Measurements from ENCODE around the gene CHORDC1. TPM values are rescaled to one million over a fixed set of nuclear protein-coding genes. Genes with fewer than 3 reads are reported as not detected.

CHORDC1 gene
- total and polyA plus RNA-seq, 7 experiments from 2014 or later, result 16.6 to 77.3 (median 64.4) TPM

DNA sequence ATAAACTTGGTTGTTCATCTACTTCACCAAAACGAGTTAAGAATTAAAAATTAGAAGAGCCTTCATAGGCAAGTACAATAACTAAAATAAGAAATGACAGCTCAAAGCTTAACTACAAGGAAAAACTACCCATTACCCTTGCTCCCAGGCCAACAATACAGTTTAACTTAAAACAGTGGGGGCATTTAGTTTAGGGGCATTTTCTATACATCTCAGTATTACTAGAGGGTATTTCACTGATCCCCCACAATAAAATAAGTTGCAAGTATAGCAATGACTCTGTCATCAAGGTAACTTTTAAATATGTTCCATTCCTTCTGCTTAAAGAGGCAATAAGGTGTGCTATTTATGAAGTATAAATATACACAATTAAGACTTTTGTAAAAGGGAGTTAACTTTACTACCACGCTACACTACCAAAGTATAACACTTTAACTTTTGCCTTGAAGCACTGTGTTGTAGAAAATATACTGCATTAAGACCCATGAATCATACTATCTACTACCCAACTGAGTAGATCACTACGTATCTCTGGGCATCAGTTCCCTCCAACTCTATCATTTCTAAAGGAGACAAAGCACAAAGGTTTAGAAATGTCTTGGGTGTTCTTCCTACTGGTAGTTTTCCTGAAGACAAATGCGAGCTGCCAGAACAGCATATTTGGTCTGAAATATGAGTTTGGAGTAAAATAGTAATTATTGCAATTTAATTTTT, 29.8 kb downstream of the CHORDC1 start:
- Mint-ChIP-seq H3K27ac (peak overlapping the region in 2 of 9 donors; percentile 15 to 45), H3K27me3 (no peaks in the 10 kb centered on the region), H3K9me3 (no peaks in the 10 kb centered on the region), H3K4me3 (no peak overlapping the region), H3K36me3 (peaks cover 0 to 10% (median 2%) of the 10 kb centered on the region in 5 donors), H3K4me1 (peaks cover 0 to 5% (median 0%) of the 10 kb centered on the region in 7 donors)
- DNase-seq (no peak), ATAC-seq (no peak)
- CTCF ChIA-PET, result interaction anchor here (1.0 kb wide), 1 partner anchor 12 kb away, joined by 3 read pairs; no protein-coding TSS in a partner anchor
- Histone ChIP-seq H3K9me3 (ENCODE audit: control insufficient read depth in 2 of 3, low read length in 3 of 3) (no peaks in the 10 kb centered on the region), H3K36me3 (ENCODE audit: control insufficient read depth in 2 of 3, insufficient read depth in 3 of 3, low read length in 3 of 3) (no peaks in the 10 kb centered on the region), H3K27me3 (ENCODE audit: control insufficient read depth in 2 of 2, insufficient read depth in 2 of 2, low read length in 2 of 2) (no peaks in the 10 kb centered on the region), H3K4me3 (ENCODE audit: low read length) (no peak overlapping the region), H3K4me1 (ENCODE audit: control insufficient read depth in 2 of 2, insufficient read depth in 2 of 2, low read length in 2 of 2) (no peaks in the 10 kb centered on the region), H3K27ac (ENCODE audit: low read depth, low read length) (no peak overlapping the region)
- intact Hi-C loops (cut with micrococcal nuclease), result no loop called here
- POLR2A ChIA-PET, result no interaction called here

DNA sequence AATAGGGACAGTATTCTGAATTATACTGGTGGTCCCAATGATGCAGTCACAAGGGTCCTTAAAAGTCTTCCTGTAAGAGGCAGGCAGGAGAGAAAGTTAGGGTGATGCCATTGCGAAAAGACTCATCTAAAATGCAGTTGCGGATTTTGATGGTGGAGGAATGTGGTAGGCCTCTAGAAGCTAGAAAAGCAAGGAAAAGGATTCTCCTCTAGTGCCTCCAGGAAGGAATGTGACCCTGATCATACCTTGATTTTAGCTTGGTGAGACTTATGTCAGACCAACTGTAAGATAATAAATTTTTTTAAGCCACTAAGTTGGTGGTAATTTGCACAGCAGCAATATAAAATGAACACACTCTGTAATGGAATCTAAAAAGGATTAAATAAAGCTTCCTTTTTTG, 33.8 kb downstream of the CHORDC1 start:
- Histone ChIP-seq H3K9me3 (ENCODE audit: control insufficient read depth in 2 of 3, low read length in 3 of 3) (no peaks in the 10 kb centered on the region), H3K4me1 (ENCODE audit: control insufficient read depth in 2 of 2, insufficient read depth in 2 of 2, low read length in 2 of 2) (no peaks in the 10 kb centered on the region), H3K27ac (ENCODE audit: low read depth, low read length) (no peak overlapping the region), H3K4me3 (ENCODE audit: low read length) (no peak overlapping the region), H3K27me3 (ENCODE audit: control insufficient read depth in 2 of 2, insufficient read depth in 2 of 2, low read length in 2 of 2) (no peaks in the 10 kb centered on the region), H3K36me3 (ENCODE audit: control insufficient read depth in 2 of 3, insufficient read depth in 3 of 3, low read length in 3 of 3) (no peaks in the 10 kb centered on the region)
- H3K27ac Mint-ChIP-seq, result peak overlapping the region in 1 of 9 donors; percentile 67
- ChIA-PET CTCF (no interaction called here), POLR2A (no interaction called here)
- ATAC-seq (no peak), DNase-seq (no peak)
- intact Hi-C loops (cut with micrococcal nuclease), result no loop called here
- H3K4me1 Mint-ChIP-seq, result no peaks in the 10 kb centered on the region
- H3K36me3 Mint-ChIP-seq, result peaks cover 0 to 5% (median 0%) of the 10 kb centered on the region in 5 donors
- H3K9me3 Mint-ChIP-seq, result no peaks in the 10 kb centered on the region
- no peaks in the 10 kb centered on the region for H3K27me3 Mint-ChIP-seq
- H3K4me3 Mint-ChIP-seq, result no peak overlapping the region

DNA sequence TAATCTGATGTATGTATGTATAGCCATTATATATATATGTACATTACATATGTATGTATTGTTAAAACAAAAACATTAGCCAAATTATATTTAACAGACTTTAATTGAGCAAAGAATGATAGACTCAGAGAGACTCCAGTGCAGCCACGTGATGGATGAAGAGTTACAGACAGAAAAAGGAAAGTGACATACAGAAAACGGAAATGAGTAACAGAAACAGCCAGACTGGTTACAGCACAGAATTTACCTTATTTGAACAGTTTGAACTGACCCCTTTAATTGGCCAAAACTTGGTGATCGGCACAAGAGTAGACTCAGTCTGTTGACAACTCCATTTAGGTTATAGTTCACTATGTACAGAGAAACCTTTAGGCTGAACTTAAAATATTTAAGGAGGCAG, 35.0 kb downstream of the CHORDC1 start:
- ChIA-PET CTCF (no interaction called here), POLR2A (no interaction called here)
- Histone ChIP-seq H3K4me3 (ENCODE audit: low read length) (no peak overlapping the region), H3K36me3 (ENCODE audit: control insufficient read depth in 2 of 3, insufficient read depth in 3 of 3, low read length in 3 of 3) (no peaks in the 10 kb centered on the region), H3K27me3 (ENCODE audit: control insufficient read depth in 2 of 2, insufficient read depth in 2 of 2, low read length in 2 of 2) (no peaks in the 10 kb centered on the region), H3K9me3 (ENCODE audit: control insufficient read depth in 2 of 3, low read length in 3 of 3) (no peaks in the 10 kb centered on the region), H3K4me1 (ENCODE audit: control insufficient read depth in 2 of 2, insufficient read depth in 2 of 2, low read length in 2 of 2) (no peaks in the 10 kb centered on the region), H3K27ac (ENCODE audit: low read depth, low read length) (no peak overlapping the region)
- intact Hi-C loops (cut with micrococcal nuclease), result no loop called here
- ATAC-seq (no peak), DNase-seq (no peak)
- Mint-ChIP-seq H3K27me3 (no peaks in the 10 kb centered on the region), H3K9me3 (no peaks in the 10 kb centered on the region), H3K36me3 (peaks cover 0 to 5% (median 0%) of the 10 kb centered on the region in 5 donors), H3K4me1 (no peaks in the 10 kb centered on the region), H3K4me3 (no peak overlapping the region), H3K27ac (no peak overlapping the region)

DNA sequence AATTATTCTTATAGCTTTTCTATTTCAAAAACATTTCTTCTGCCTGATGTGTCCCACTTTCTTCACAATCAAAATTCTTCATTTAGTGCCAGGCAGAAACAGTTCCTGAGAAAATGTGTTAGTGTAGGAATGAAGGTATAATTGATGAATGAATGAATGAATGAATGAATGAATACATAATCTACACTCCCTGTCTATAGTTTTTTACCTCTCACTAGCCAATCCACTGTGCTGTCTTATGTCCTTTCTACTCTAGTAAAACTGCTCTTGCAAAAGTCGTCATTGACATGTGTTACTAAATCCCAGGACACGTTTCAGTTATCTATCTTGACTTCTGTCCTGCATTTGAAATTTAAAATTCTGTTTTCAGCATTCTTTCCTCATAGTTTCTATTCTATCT, 42.9 kb downstream of the CHORDC1 start:
- no peak for DNase-seq
- Histone ChIP-seq H3K36me3 (ENCODE audit: control insufficient read depth in 2 of 3, insufficient read depth in 3 of 3, low read length in 3 of 3) (no peaks in the 10 kb centered on the region), H3K27ac (ENCODE audit: low read depth, low read length) (no peak overlapping the region), H3K4me3 (ENCODE audit: low read length) (no peak overlapping the region), H3K9me3 (ENCODE audit: control insufficient read depth in 2 of 3, low read length in 3 of 3) (no peaks in the 10 kb centered on the region), H3K27me3 (ENCODE audit: control insufficient read depth in 2 of 2, insufficient read depth in 2 of 2, low read length in 2 of 2) (no peaks in the 10 kb centered on the region), H3K4me1 (ENCODE audit: control insufficient read depth in 2 of 2, insufficient read depth in 2 of 2, low read length in 2 of 2) (no peaks in the 10 kb centered on the region)
- ChIA-PET CTCF (no interaction called here), POLR2A (no interaction called here)
- no peak for ATAC-seq
- H3K27me3 Mint-ChIP-seq, result peaks cover 0 to 27% (median 11%) of the 10 kb centered on the region in 5 donors
- H3K4me3 Mint-ChIP-seq, result no peak overlapping the region
- peaks cover 0 to 4% (median 0%) of the 10 kb centered on the region in 11 donors for H3K9me3 Mint-ChIP-seq
- peaks cover 0 to 3% (median 0%) of the 10 kb centered on the region in 5 donors for H3K36me3 Mint-ChIP-seq
- no peaks in the 10 kb centered on the region for H3K4me1 Mint-ChIP-seq
- no peak overlapping the region for H3K27ac Mint-ChIP-seq
- intact Hi-C loops (cut with micrococcal nuclease), result no loop called here

DNA sequence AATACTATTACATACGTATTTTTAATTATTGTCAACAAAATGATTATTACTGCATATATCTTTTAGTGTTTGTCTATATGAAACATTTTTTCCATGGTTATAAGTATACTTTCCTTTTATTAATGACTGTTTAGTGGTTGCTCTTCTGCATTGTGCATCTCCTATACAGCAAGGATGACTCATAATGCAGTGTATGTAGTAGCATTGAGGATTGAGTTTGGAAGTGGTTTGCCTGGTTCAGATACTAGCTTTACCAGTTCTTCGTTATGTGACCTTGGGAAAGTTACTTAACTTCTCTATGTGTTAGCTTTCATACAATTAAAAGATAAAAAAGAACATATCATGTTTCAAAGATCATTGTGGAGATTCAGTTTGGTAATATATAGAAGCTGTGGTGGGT, 44.1 kb downstream of the CHORDC1 start:
- no peak for ATAC-seq
- Histone ChIP-seq H3K36me3 (ENCODE audit: control insufficient read depth in 2 of 3, insufficient read depth in 3 of 3, low read length in 3 of 3) (no peaks in the 10 kb centered on the region), H3K9me3 (ENCODE audit: control insufficient read depth in 2 of 3, low read length in 3 of 3) (no peaks in the 10 kb centered on the region), H3K4me3 (ENCODE audit: low read length) (no peak overlapping the region), H3K4me1 (ENCODE audit: control insufficient read depth in 2 of 2, insufficient read depth in 2 of 2, low read length in 2 of 2) (no peaks in the 10 kb centered on the region), H3K27ac (ENCODE audit: low read depth, low read length) (no peak overlapping the region), H3K27me3 (ENCODE audit: control insufficient read depth in 2 of 2, insufficient read depth in 2 of 2, low read length in 2 of 2) (no peaks in the 10 kb centered on the region)
- CTCF ChIA-PET, result no interaction called here
- H3K36me3 Mint-ChIP-seq, result peaks cover 0 to 3% (median 0%) of the 10 kb centered on the region in 5 donors
- DNase-seq, result no peak
- peaks cover 0 to 4% (median 0%) of the 10 kb centered on the region in 11 donors for H3K9me3 Mint-ChIP-seq
- intact Hi-C loops (cut with micrococcal nuclease), result no loop called here
- peaks cover 0 to 27% (median 11%) of the 10 kb centered on the region in 5 donors for H3K27me3 Mint-ChIP-seq
- no peak overlapping the region for H3K27ac Mint-ChIP-seq
- POLR2A ChIA-PET, result no interaction called here
- H3K4me3 Mint-ChIP-seq, result no peak overlapping the region
- H3K4me1 Mint-ChIP-seq, result no peaks in the 10 kb centered on the region

DNA sequence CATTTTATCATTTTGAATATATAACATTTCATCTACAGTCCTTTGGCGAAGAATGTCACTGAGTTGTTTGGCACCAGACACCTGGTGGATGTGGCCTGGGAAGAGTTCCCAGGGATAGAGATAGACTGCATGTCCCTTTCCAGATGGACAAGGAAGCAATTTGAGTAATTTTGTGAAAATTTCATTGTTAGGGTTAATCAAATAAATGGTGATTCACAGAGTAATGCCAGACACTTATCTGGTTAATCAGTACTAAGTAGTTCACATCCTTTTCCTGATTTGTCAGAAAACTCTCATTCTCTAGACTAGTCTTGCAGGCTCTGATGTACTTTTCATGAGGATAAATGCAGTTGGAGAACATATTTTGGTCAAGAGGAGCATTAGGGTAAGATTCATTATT, 46.8 kb downstream of the CHORDC1 start:
- Mint-ChIP-seq H3K27ac (no peak overlapping the region), H3K27me3 (peaks cover 0 to 36% (median 20%) of the 10 kb centered on the region in 5 donors), H3K9me3 (peaks cover 0 to 4% (median 0%) of the 10 kb centered on the region in 11 donors), H3K36me3 (peaks cover 0 to 3% (median 0%) of the 10 kb centered on the region in 5 donors), H3K4me3 (no peak overlapping the region), H3K4me1 (no peaks in the 10 kb centered on the region)
- Histone ChIP-seq H3K36me3 (ENCODE audit: control insufficient read depth in 2 of 3, insufficient read depth in 3 of 3, low read length in 3 of 3) (no peaks in the 10 kb centered on the region), H3K4me3 (ENCODE audit: low read length) (no peak overlapping the region), H3K9me3 (ENCODE audit: control insufficient read depth in 2 of 3, low read length in 3 of 3) (no peaks in the 10 kb centered on the region), H3K4me1 (ENCODE audit: control insufficient read depth in 2 of 2, insufficient read depth in 2 of 2, low read length in 2 of 2) (no peaks in the 10 kb centered on the region), H3K27me3 (ENCODE audit: control insufficient read depth in 2 of 2, insufficient read depth in 2 of 2, low read length in 2 of 2) (peaks cover 0 to 4% of the 10 kb centered on the region in 2 donors), H3K27ac (ENCODE audit: low read depth, low read length) (no peak overlapping the region)
- intact Hi-C loops (cut with micrococcal nuclease), result no loop called here
- ChIA-PET CTCF (no interaction called here), POLR2A (no interaction called here)
- DNase-seq (no peak), ATAC-seq (no peak)

DNA sequence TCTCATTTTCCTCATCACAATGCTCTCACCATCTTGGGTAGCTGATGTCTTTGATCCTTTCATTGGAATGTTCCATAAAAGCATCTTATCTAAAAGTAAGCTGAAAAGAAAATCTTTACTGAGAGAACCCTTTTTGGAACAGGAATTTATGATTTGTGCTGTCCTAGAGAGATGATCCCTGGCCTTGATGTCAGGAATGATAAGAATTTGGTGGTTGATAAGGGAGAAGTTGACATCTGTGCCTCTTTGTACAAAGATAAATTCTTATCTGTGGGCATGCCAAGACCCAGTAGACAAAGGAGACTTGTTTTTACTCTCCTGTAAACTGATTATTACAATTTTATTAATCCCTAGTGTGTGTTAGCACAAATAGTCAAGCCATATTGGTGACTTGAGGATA, 51.5 kb downstream of the CHORDC1 start:
- Mint-ChIP-seq H3K4me3 (no peak overlapping the region), H3K36me3 (no peaks in the 10 kb centered on the region), H3K27me3 (peaks cover 0 to 13% (median 9%) of the 10 kb centered on the region in 5 donors), H3K9me3 (no peaks in the 10 kb centered on the region), H3K4me1 (no peaks in the 10 kb centered on the region), H3K27ac (no peak overlapping the region)
- ChIA-PET POLR2A (no interaction called here), CTCF (no interaction called here)
- peaks cover 0 to 4% of the 10 kb centered on the region in 2 donors for H3K27me3 ChIP-seq (ENCODE audit: control insufficient read depth in 2 of 2, insufficient read depth in 2 of 2, low read length in 2 of 2)
- H3K27ac ChIP-seq (ENCODE audit: low read depth, low read length), result no peak overlapping the region
- intact Hi-C loops (cut with micrococcal nuclease), result no loop called here
- DNase-seq (no peak), ATAC-seq (no peak)
- H3K4me1 ChIP-seq (ENCODE audit: control insufficient read depth in 2 of 2, insufficient read depth in 2 of 2, low read length in 2 of 2), result no peaks in the 10 kb centered on the region
- H3K9me3 ChIP-seq (ENCODE audit: control insufficient read depth in 2 of 3, low read length in 3 of 3), result no peaks in the 10 kb centered on the region
- H3K4me3 ChIP-seq (ENCODE audit: low read length), result no peak overlapping the region
- no peaks in the 10 kb centered on the region for H3K36me3 ChIP-seq (ENCODE audit: control insufficient read depth in 2 of 3, insufficient read depth in 3 of 3, low read length in 3 of 3)
